ENCODE results near the gene CDYL. TPM values are rescaled to one million over a fixed set of nuclear protein-coding genes. Genes with fewer than 3 reads are reported as not detected.

The CDYL gene
- total RNA-seq, 1 donor from 2014 or later: 29.3 TPM

Other genes starting within 250 kb of the CDYL start
- 13.4 and 15.0 TPM in 2 replicates for gene RPP40, start 227.6 kb downstream of the CDYL start, total RNA-seq

All from dermis blood vessel endothelial cell (primary cell).